Activated naive CD8-positive, alpha-beta T cell (primary cell): ENCODE measurements around the gene NDUFV2.

Experiments used
- H3K27ac Mint-ChIP-seq: one replicate; pipeline ENCODE4 v1.8.0; 2021; ENCODE audit warnings: mixed read lengths
- H3K27me3 Mint-ChIP-seq: one replicate; pipeline ENCODE4 v1.8.0; 2021; ENCODE audit warnings: mixed read lengths
- H3K36me3 Mint-ChIP-seq: one replicate; pipeline ENCODE4 v1.8.0; 2021; ENCODE audit warnings: mixed read lengths
- H3K4me1 Mint-ChIP-seq: one replicate; pipeline ENCODE4 v1.8.0; 2021; ENCODE audit warnings: low read depth, mixed read lengths
- H3K4me3 Mint-ChIP-seq: one replicate; pipeline ENCODE4 v1.8.0; 2021; ENCODE audit warnings: mild to moderate bottlenecking, mixed read lengths
- H3K9me3 Mint-ChIP-seq: one replicate; pipeline ENCODE4 v1.8.0; 2021; ENCODE audit warnings: low read depth, mixed read lengths

Gene NDUFV2

DNA sequence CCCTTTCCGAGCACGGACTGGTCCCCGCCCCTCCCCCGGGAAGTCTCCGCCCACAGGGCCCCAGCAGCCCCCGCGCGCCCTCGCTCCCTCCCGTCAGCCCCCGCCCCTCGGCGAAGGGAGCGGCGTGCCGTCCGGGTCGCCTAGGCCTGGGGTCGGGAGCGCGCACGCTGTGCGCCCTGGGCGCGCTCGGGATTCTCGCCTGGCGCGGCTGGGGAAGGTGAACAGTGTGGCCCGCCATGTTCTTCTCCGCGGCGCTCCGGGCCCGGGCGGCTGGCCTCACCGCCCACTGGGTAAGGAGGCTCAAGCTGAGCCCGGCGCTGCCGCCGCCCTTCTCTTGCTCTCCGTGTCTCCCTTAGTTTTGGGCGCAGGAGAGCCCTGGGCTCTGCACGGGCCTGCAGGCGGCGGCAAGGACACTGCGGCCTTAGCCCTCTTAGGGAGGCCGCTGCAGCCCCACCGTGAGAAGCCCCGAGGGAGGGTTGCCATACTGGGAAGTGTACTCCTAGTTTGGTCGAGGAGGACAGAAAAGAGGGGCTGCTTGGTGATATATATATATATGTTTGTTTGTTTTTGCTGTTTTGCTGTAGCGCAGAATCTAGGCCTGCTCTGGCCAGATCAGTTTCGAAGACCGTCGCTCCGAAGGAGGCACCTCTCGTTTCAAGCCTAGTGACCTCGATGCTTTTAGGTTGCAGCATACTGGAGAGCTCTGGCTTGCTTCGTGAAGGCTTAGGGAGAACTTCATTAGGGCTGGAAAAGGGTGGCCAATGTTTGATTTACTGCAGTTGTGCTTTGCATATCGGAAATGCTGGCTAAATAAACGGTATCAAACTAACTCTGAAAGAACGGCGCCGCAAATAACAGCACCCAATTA lies at the start of gene NDUFV2:
Gene NDUFV2 (plus strand): TSS at position 192 of the 868 bp plus-strand sequence. CDS start 45 bp downstream, at position 237.
- Mint-ChIP-seq H3K9me3 (no peaks in the 10 kb centered on the region), H3K36me3 (peaks cover 13% of the 10 kb centered on the region), H3K4me3 (peak within 1 kb of the TSS; percentile 96), H3K27ac (peak within 1 kb of the TSS; percentile 96), H3K4me1 (peaks cover 61% of the 10 kb centered on the region), H3K27me3 (no peaks in the 10 kb centered on the region)

DNA sequence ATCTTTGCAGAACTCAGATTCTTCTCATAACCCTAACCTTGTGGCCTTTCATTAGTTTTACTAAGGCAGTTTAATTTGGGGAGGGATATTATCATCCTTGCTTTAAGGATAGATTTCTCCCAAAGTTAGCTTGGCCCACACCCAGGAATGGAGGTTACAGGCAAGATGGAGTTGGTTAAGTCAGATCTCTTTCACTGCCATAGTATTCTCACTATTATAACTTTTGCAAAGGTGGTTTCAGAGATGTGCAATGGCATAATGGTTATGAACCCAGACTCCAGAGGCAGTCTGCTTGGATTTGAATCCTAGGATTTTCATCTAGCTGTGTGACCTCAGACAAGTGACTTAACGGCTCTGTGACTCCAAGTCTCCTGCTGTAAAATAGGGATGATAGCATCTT lies 48.7 kb upstream of the NDUFV2 start:
- H3K9me3 Mint-ChIP-seq, result peaks cover 15% of the 10 kb centered on the region
- H3K4me1 Mint-ChIP-seq, result peaks cover 4% of the 10 kb centered on the region
- H3K36me3 Mint-ChIP-seq, result peaks cover 4% of the 10 kb centered on the region
- H3K27ac Mint-ChIP-seq, result no peak overlapping the region
- no peaks in the 10 kb centered on the region for H3K27me3 Mint-ChIP-seq
- H3K4me3 Mint-ChIP-seq, result no peak overlapping the region

DNA sequence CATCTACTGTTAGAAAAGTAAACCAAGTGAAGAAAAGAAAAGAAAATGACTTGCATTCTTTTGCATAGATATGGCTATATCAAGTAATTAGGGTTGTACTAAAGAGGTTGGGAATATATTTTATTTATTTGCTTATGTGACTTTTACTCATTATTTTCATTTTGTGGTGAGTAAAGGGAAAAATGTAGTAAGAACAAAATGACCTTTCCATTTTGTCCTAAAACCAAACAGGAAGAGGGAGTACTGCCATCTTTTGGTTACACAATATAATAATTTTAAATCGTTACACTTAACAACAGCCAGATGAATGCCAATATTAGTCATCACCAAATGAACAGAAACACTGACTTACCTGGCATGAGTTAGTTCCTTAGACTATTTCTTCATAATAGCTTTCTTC lies 47.3 kb upstream of the NDUFV2 start:
- peaks cover 13% of the 10 kb centered on the region for H3K9me3 Mint-ChIP-seq
- H3K4me1 Mint-ChIP-seq, result peaks cover 4% of the 10 kb centered on the region
- H3K27ac Mint-ChIP-seq, result no peak overlapping the region
- peaks cover 4% of the 10 kb centered on the region for H3K36me3 Mint-ChIP-seq
- no peaks in the 10 kb centered on the region for H3K27me3 Mint-ChIP-seq
- H3K4me3 Mint-ChIP-seq, result no peak overlapping the region

DNA sequence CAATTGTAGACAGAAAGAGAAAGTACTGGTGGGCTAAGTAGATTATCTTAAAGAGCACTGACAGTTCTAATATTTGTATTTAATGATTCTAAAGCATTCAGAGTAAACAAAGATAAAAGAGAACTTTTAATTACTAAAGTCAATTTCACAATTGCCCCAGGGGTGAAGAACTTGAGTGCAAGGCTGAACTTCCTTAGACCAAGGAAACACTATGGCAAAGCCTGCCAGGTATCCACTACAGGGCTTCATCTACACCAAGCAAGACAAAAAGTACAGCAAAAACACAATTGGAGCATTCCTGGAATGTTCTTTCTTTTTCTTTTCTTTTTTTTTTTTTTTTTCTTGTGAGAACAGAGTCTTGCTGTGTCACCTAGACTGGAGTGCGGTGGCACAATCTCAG lies 46.9 kb upstream of the NDUFV2 start:
- peaks cover 4% of the 10 kb centered on the region for H3K4me1 Mint-ChIP-seq
- H3K27ac Mint-ChIP-seq, result no peak overlapping the region
- no peak overlapping the region for H3K4me3 Mint-ChIP-seq
- peaks cover 4% of the 10 kb centered on the region for H3K36me3 Mint-ChIP-seq
- peaks cover 10% of the 10 kb centered on the region for H3K9me3 Mint-ChIP-seq
- H3K27me3 Mint-ChIP-seq, result no peaks in the 10 kb centered on the region

DNA sequence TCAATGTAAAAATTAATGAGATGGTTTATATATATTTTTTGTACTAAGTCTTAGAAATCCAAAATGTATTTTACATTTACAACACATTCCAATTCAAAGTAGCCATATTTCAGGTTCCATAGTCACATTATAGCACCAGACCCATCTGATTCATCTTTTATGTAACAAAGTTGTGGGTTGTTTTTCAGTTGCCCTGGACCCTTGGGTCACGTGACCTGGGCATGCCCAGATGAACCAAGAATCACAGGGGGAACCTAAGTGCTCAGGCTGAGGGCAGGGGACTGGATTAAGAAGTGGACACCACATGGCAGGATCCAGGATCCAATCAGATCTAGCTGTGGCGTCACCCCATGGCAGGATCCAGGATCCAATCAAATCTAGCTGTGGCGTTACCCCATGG lies 44.9 kb upstream of the NDUFV2 start:
- peaks cover 4% of the 10 kb centered on the region for H3K4me1 Mint-ChIP-seq
- no peak overlapping the region for H3K4me3 Mint-ChIP-seq
- peaks cover 5% of the 10 kb centered on the region for H3K9me3 Mint-ChIP-seq
- peaks cover 5% of the 10 kb centered on the region for H3K27me3 Mint-ChIP-seq
- peaks cover 6% of the 10 kb centered on the region for H3K36me3 Mint-ChIP-seq
- no peak overlapping the region for H3K27ac Mint-ChIP-seq

DNA sequence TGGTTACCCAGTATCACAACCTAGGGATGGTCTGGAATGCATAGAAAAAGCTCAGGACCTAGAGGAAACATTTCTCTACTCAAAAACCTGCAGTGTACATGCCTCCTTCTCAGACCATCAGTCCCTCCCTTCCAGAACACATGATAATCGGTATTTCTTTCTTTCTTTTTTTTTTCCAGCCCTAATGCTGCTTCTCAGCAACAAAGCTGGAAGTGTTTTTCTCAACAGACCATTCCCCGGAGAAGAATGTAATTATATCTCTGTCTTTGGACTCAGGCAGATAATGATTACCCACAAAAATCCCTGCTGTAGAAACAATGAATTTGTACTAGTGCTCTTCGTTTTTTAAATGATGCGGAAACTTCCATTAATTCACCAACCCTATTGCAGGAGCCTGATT lies 44.1 kb upstream of the NDUFV2 start:
- Mint-ChIP-seq H3K4me1 (peaks cover 4% of the 10 kb centered on the region), H3K9me3 (no peaks in the 10 kb centered on the region), H3K27me3 (peaks cover 5% of the 10 kb centered on the region), H3K4me3 (no peak overlapping the region), H3K36me3 (peaks cover 2% of the 10 kb centered on the region), H3K27ac (no peak overlapping the region)

DNA sequence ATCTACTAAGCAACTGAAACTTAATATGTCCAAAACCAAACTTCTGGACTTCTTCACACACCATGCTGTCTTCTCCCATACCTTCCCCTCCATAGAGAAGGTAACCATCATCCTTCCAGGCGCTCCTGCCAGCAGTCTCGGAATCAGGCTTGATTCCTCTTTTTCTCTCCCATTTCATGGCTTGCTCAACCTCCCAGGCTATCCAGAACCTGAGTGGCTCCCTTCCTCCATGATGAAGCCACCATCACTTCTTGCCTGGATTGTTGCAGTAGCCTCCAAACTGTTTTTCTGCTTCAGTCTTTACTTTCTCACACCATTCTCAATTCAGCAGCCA lies 40.1 kb upstream of the NDUFV2 start:
- H3K4me1 Mint-ChIP-seq, result no peaks in the 10 kb centered on the region
- peaks cover 5% of the 10 kb centered on the region for H3K27me3 Mint-ChIP-seq
- peaks cover 2% of the 10 kb centered on the region for H3K36me3 Mint-ChIP-seq
- no peaks in the 10 kb centered on the region for H3K9me3 Mint-ChIP-seq
- H3K4me3 Mint-ChIP-seq, result no peak overlapping the region
- H3K27ac Mint-ChIP-seq, result no peak overlapping the region

DNA sequence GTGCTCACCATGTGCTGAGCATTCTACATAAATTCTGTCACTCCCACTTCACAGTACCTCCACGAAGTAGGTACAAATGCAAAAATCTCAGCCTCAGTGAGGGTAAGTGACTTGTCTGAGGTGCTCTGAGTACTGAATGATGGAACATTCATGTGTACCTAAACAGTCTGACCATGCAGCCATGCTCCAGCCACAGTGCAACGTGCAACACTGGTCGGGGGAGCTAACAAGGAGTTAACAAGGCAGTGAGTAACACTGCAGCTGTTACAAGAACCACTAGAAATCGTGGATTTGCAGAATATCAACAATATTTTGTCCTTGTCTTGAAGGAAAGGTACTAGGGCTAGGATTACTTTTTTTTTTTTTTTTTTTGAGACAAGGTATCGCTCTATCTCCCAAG lies 36.6 kb upstream of the NDUFV2 start:
- Mint-ChIP-seq H3K36me3 (peaks cover 2% of the 10 kb centered on the region), H3K27ac (no peak overlapping the region), H3K27me3 (peaks cover 5% of the 10 kb centered on the region), H3K9me3 (no peaks in the 10 kb centered on the region), H3K4me3 (no peak overlapping the region), H3K4me1 (peaks cover 2% of the 10 kb centered on the region)

DNA sequence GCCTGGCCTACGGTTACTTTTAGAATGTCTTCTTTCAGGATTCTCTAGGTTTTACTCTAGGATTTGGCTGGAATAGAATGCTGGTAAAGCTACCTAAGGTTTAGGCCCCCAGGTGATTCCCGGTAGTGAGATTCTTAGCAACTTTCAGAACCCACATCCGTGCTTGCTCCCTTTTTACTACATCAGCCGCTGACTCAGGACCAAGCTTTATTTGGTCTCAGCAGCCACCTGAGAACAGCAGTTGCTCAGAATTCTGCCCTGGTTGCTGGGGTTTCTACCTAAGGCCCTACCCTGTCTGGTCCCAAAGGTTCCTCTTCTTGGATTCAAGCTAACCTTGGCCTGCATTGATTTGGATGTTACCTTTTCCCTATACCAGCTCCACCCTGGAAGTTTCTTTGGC lies 36.1 kb upstream of the NDUFV2 start:
- Mint-ChIP-seq H3K27ac (no peak overlapping the region), H3K4me3 (no peak overlapping the region), H3K9me3 (no peaks in the 10 kb centered on the region), H3K27me3 (peaks cover 5% of the 10 kb centered on the region), H3K4me1 (peaks cover 2% of the 10 kb centered on the region), H3K36me3 (peaks cover 2% of the 10 kb centered on the region)

DNA sequence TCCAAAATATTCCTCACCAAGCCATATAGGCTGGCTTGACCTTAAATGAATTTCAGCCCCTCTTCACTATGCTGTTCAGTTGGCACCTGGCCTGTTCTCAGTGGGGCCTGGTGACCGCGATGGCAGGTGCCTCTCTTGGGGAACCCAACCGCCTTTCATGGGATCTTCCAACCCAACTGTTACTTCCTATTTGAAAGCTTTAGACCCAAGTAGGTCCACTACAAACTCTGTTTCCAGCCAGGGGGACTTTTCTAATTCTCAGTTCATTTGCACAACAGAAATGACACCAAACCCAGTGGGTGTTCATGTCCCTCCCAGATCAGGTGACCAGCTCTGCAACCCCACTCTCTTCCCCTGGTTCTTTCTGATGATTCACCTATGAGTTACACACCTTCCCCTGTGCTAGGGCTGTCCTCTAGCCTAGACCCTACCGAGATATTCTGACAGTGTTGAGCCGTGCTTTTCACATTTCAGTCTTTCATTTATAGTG lies 35.6 kb upstream of the NDUFV2 start:
- no peak overlapping the region for H3K27ac Mint-ChIP-seq
- H3K36me3 Mint-ChIP-seq, result no peaks in the 10 kb centered on the region

DNA sequence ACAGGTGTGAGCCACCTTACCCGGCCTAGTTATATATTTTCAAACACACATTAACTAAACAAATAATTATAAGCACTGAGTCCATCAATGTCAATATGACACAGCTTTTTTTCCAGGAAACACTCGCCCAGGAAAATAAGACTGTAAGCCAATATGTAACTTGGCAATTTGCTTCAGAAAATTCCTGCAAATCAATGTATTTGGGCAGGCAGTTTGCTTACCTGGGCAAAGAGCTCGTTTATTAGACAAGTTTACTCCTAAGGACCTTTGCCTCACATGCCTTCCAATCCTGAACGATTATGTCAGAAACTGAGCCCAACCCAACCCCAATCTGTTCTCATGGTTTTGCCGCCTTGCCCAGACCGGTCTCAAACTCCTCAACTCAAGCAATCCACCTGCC lies 34.7 kb upstream of the NDUFV2 start:
- Mint-ChIP-seq H3K4me3 (no peak overlapping the region), H3K36me3 (no peaks in the 10 kb centered on the region), H3K9me3 (no peaks in the 10 kb centered on the region), H3K27me3 (no peaks in the 10 kb centered on the region), H3K27ac (no peak overlapping the region), H3K4me1 (peaks cover 2% of the 10 kb centered on the region)

More for the DNA sequence above, 35.6 kb upstream of the NDUFV2 start:
- H3K9me3 Mint-ChIP-seq, result no peaks in the 10 kb centered on the region
- no peak overlapping the region for H3K4me3 Mint-ChIP-seq
- peaks cover 5% of the 10 kb centered on the region for H3K27me3 Mint-ChIP-seq
- peaks cover 2% of the 10 kb centered on the region for H3K4me1 Mint-ChIP-seq

DNA sequence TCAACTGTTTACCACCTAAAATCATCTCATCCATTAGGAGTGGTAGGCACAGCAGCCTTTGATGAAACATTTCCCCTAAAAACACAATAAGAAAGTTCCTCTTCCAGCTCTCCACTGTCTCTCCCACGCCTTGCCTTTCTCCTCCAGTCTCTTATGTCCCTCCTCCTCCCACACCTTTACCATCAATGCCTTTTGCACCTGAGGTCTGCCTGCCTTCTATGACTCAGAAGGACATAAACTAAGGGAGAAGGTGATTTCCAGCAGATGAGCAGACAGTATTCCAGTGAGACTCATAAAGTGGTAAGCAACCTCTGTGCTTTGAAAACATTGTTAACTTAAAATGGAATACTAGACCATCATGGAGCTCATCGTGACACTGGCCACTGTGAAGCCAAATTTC lies 34.2 kb upstream of the NDUFV2 start:
- H3K4me3 Mint-ChIP-seq, result no peak overlapping the region
- peaks cover 2% of the 10 kb centered on the region for H3K4me1 Mint-ChIP-seq
- no peaks in the 10 kb centered on the region for H3K36me3 Mint-ChIP-seq
- H3K9me3 Mint-ChIP-seq, result no peaks in the 10 kb centered on the region
- H3K27ac Mint-ChIP-seq, result no peak overlapping the region
- no peaks in the 10 kb centered on the region for H3K27me3 Mint-ChIP-seq

DNA sequence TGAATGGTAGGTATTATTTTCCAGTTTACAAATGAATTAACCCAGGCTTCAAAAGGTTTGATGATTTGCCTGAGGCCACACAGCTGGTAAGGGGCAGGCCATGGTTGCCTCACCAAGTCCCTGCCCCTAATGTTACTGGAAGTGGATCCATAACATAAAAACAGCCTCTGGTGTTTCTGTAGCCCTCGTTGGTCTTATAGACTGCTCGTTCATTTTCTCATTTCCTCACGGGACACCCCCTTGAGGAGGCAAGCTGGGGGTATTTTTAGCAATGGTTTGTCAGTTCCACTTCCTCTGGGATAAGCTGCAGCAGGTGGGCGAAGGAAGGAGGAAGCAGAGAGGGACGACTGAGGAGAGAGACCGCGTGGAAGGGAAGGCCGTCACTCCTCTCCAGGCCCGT lies 32.9 kb upstream of the NDUFV2 start:
- H3K27me3 Mint-ChIP-seq, result no peaks in the 10 kb centered on the region
- H3K4me3 Mint-ChIP-seq, result no peak overlapping the region
- no peaks in the 10 kb centered on the region for H3K9me3 Mint-ChIP-seq
- H3K4me1 Mint-ChIP-seq, result peaks cover 7% of the 10 kb centered on the region
- no peaks in the 10 kb centered on the region for H3K36me3 Mint-ChIP-seq
- no peak overlapping the region for H3K27ac Mint-ChIP-seq

DNA sequence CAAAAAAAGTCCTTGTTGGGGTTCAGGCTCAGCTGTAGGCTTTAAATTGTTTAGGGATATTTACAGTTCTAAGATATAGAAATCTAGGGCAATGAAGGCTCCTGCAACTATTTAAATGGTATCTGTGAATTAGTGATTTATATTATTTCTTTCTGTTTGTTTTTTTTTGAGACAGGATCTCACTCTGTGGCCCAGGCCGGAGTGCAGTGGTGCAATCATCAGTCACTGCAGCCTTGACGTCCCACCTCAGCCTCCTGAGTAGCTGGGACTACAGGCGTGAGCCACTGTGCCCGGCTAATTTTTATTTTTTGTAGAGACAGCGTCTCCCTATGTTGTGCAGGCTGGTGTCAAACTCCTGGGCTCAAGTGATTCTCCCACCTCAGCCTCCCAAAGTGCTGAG lies 32.3 kb upstream of the NDUFV2 start:
- no peak overlapping the region for H3K27ac Mint-ChIP-seq
- no peaks in the 10 kb centered on the region for H3K27me3 Mint-ChIP-seq
- no peaks in the 10 kb centered on the region for H3K36me3 Mint-ChIP-seq
- H3K4me3 Mint-ChIP-seq, result no peak overlapping the region
- no peaks in the 10 kb centered on the region for H3K9me3 Mint-ChIP-seq
- peaks cover 8% of the 10 kb centered on the region for H3K4me1 Mint-ChIP-seq

DNA sequence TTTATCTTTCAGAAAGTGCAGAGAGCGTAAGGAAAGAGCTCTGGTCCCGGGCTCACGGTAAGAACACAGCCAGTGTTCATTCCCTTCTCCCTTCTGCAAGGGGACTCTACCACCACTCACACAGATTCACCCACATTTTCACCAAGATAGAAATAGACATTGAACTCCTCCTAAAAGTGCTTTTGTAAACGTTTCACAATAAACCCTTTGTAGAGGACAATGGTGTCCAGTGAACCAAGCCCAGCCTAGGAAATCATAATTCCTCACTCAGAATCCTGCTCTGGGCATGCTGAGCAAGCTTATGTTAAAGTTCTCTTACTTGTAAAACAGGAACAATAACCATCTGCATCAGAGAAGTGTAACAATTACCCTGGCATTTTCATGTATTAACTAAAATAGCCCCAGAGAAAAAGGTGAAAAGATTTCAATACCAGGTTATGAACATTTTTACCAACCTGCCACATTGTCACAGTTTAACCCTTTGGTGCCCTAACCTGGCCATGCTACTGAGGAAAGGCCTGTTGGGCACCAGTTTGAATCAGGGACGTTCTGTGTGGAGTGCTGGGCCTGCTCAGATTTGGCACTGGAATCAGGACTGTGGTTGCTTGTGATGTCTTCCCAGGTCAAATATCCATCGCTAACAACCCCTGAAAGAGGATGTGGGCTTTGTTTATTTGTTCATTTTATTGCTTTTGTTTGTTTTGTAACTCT lies 22.5 kb upstream of the NDUFV2 start:
- Mint-ChIP-seq H3K9me3 (no peaks in the 10 kb centered on the region), H3K27ac (peak overlapping the region; percentile 72), H3K36me3 (no peaks in the 10 kb centered on the region), H3K4me3 (no peak overlapping the region), H3K4me1 (peaks cover 37% of the 10 kb centered on the region), H3K27me3 (no peaks in the 10 kb centered on the region)
